Mesodermal cell (in vitro differentiated cells): Measurements from ENCODE around the gene WNT7A.

ENCODE experiments used
- H3K27ac ChIP-seq: 2 replicates; pipeline ENCODE4 v1.7.0; 2013; ENCODE audit warnings: mild to moderate bottlenecking, low read depth, low read length, moderate library complexity; ENCODE audit not compliant: severe bottlenecking
- H3K36me3 ChIP-seq: 2 replicates; pipeline ENCODE4 v1.7.1; 2013; ENCODE audit warnings: mild to moderate bottlenecking, low read length, moderate library complexity; ENCODE audit not compliant: control insufficient read depth, insufficient read depth
- H3K4me1 ChIP-seq: one replicate; pipeline ENCODE4 v1.7.1; 2013; ENCODE audit warnings: mild to moderate bottlenecking, low read length; ENCODE audit not compliant: insufficient read depth, control insufficient read depth, poor library complexity, severe bottlenecking
- H3K4me3 ChIP-seq: 2 replicates; pipeline ENCODE4 v1.7.0; 2013; ENCODE audit warnings: low read length, control low read depth, mild to moderate bottlenecking; ENCODE audit not compliant: insufficient read depth, poor library complexity, severe bottlenecking; ENCODE audit errors: extremely low read depth
- H3K9me3 ChIP-seq: 2 replicates; pipeline ENCODE4 v1.7.1; 2013; ENCODE audit warnings: mild to moderate bottlenecking, low read length, moderate library complexity; ENCODE audit not compliant: control insufficient read depth
- WGBS, 2 experiments: methylation state at CpG; one replicate each; pipeline ENCODE4 v1.1.5; 2013; ENCODE audit warnings: missing lambda C conversion rate in 2 of 2; ENCODE audit not compliant: insufficient coverage in 2 of 2; 5-methylcytosine and 5-hydroxymethylcytosine counted together

WNT7A gene

GRCh38 chr3:13825311-13825579 lies 54.6 kb downstream of the WNT7A start:
- 92% methylated on average over 2 of the region's 3 CpGs; no CpG with 5 or more reads in 1 of the 2 experiments for WGBS, 2 experiments

GRCh38 chr3:13824521-13825310 lies 55.2 kb downstream of the WNT7A start:
- H3K4me3 ChIP-seq, result no peak overlapping the region
- no peaks in the 10 kb centered on the region for H3K36me3 ChIP-seq
- H3K27ac ChIP-seq, result no peak overlapping the region
- H3K4me1 ChIP-seq, result no peaks in the 10 kb centered on the region
- WGBS, 2 experiments, result 85 to 93% methylated on average over 7 to 8 of the region's 8 CpGs
- H3K9me3 ChIP-seq, result no peaks in the 10 kb centered on the region

More at GRCh38 chr3:13825311-13825579, 54.6 kb downstream of the WNT7A start:
- no peaks in the 10 kb centered on the region for H3K4me1 ChIP-seq
- no peak overlapping the region for H3K4me3 ChIP-seq
- no peak overlapping the region for H3K27ac ChIP-seq
- no peaks in the 10 kb centered on the region for H3K36me3 ChIP-seq
- H3K9me3 ChIP-seq, result no peaks in the 10 kb centered on the region

GRCh38 chr3:13823692-13824091 lies 56.2 kb downstream of the WNT7A start:
- H3K27ac ChIP-seq, result no peak overlapping the region
- H3K36me3 ChIP-seq, result no peaks in the 10 kb centered on the region
- 74 to 90% methylated on average over 3 of the region's 3 CpGs for WGBS, 2 experiments
- no peaks in the 10 kb centered on the region for H3K4me1 ChIP-seq
- no peaks in the 10 kb centered on the region for H3K9me3 ChIP-seq
- H3K4me3 ChIP-seq, result no peak overlapping the region

- H3K4me3 ChIP-seq, result no peak overlapping the region
- H3K27ac ChIP-seq, result no peak overlapping the region
- no peaks in the 10 kb centered on the region for H3K4me1 ChIP-seq
- WGBS, 2 experiments, result 91 to 93% methylated on average over 7 to 8 of the region's 8 CpGs
- no peaks in the 10 kb centered on the region for H3K36me3 ChIP-seq
- no peaks in the 10 kb centered on the region for H3K9me3 ChIP-seq
Measured at GRCh38 chr3:13822871-13823585, 56.8 kb downstream of the WNT7A start.

GRCh38 chr3:13822042-13822441 lies 57.8 kb downstream of the WNT7A start:
- Histone ChIP-seq H3K36me3 (no peaks in the 10 kb centered on the region), H3K27ac (no peak overlapping the region), H3K4me3 (no peak overlapping the region), H3K9me3 (no peaks in the 10 kb centered on the region), H3K4me1 (no peaks in the 10 kb centered on the region)
- WGBS, 2 experiments, result 89 to 100% methylated on average over 3 to 4 of the region's 5 CpGs

- H3K4me3 ChIP-seq, result no peak overlapping the region
- peaks cover 2% of the 10 kb centered on the region for H3K9me3 ChIP-seq
- no peak overlapping the region for H3K27ac ChIP-seq
- no peaks in the 10 kb centered on the region for H3K36me3 ChIP-seq
- H3K4me1 ChIP-seq, result no peaks in the 10 kb centered on the region
- WGBS, 2 experiments, result 93 to 96% methylated on average over 3 of the region's 3 CpGs
Measured at GRCh38 chr3:13821126-13821525, 58.7 kb downstream of the WNT7A start.

- Histone ChIP-seq H3K36me3 (no peaks in the 10 kb centered on the region), H3K4me3 (no peak overlapping the region), H3K27ac (no peak overlapping the region), H3K9me3 (peaks cover 24% of the 10 kb centered on the region), H3K4me1 (no peaks in the 10 kb centered on the region)
- WGBS, 2 experiments, result 92 to 93% methylated on average over 30 of the region's 30 CpGs
Measured at GRCh38 chr3:13818919-13819318, 61.0 kb downstream of the WNT7A start.

GRCh38 chr3:13815088-13815683 lies 64.7 kb downstream of the WNT7A start:
- WGBS, 2 experiments, result 67 to 92% methylated on average over 1 to 2 of the region's 3 CpGs

GRCh38 chr3:13812034-13812471 lies 67.8 kb downstream of the WNT7A start:
- Histone ChIP-seq H3K9me3 (peaks cover 33% of the 10 kb centered on the region), H3K4me3 (no peak overlapping the region), H3K4me1 (no peaks in the 10 kb centered on the region), H3K27ac (no peak overlapping the region), H3K36me3 (no peaks in the 10 kb centered on the region)
- 62 to 66% methylated on average over 8 to 11 of the region's 11 CpGs for WGBS, 2 experiments

More at GRCh38 chr3:13815088-13815683, 64.7 kb downstream of the WNT7A start:
- H3K36me3 ChIP-seq, result no peaks in the 10 kb centered on the region
- H3K4me1 ChIP-seq, result no peaks in the 10 kb centered on the region
- no peak overlapping the region for H3K27ac ChIP-seq
- no peak overlapping the region for H3K4me3 ChIP-seq
- peaks cover 33% of the 10 kb centered on the region for H3K9me3 ChIP-seq

- H3K27ac ChIP-seq, result no peak overlapping the region
Measured at GRCh38 chr3:13811614-13812013, 68.3 kb downstream of the WNT7A start.

More at GRCh38 chr3:13811614-13812013, 68.3 kb downstream of the WNT7A start:
- no peaks in the 10 kb centered on the region for H3K36me3 ChIP-seq
- no peaks in the 10 kb centered on the region for H3K4me1 ChIP-seq
- WGBS, 2 experiments, result 69 to 71% methylated on average over 6 of the region's 8 CpGs
- H3K9me3 ChIP-seq, result peaks cover 33% of the 10 kb centered on the region
- no peak overlapping the region for H3K4me3 ChIP-seq
